ENCODE data around the gene TIPARP. TPM values are rescaled to one million over a fixed set of nuclear protein-coding genes. Genes with fewer than 3 reads are reported as not detected.

TIPARP gene
- total RNA-seq, 4 donors from 2014 or later: 39.7 to 90.8 (median 52.2) TPM

DNA sequence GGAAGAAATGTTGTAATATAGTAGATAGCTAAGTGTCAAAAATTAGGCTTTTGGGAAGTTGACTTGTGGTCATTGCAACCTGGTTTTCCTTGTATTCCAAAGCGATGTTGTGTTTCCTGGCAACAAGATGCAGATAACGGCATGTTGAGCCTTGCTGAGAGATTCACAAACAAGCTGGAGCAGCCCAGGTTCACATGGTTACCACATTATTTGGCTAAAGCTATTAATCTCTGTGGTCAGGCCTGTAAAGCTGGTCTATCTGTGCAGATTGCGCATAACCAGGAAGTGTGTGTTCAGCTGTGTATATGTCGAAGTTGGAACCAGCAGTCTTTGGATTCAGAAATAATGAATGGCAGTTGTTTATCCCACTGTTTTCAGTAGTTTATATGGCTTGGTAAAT is 6.6 kb downstream of the TIPARP start:
- peak in 1 of 3 donors; percentile 64 for DNase-seq
- H3K36me3 ChIP-seq: peaks cover 0 to 14% (median 0%) of the 10 kb centered on the region in 3 donors
- no peaks in the 10 kb centered on the region for H3K9me3 ChIP-seq
- H3K27ac ChIP-seq: peak overlapping the region in 3 of 4 donors; percentile 8 to 37 (median 29)
- peak overlapping the region in 1 of 4 donors; percentile 2 for H3K4me3 ChIP-seq
- H3K4me1 ChIP-seq: peaks cover 0 to 78% (median 17%) of the 10 kb centered on the region in 4 donors
- TF ChIP-seq, protein P1, sequence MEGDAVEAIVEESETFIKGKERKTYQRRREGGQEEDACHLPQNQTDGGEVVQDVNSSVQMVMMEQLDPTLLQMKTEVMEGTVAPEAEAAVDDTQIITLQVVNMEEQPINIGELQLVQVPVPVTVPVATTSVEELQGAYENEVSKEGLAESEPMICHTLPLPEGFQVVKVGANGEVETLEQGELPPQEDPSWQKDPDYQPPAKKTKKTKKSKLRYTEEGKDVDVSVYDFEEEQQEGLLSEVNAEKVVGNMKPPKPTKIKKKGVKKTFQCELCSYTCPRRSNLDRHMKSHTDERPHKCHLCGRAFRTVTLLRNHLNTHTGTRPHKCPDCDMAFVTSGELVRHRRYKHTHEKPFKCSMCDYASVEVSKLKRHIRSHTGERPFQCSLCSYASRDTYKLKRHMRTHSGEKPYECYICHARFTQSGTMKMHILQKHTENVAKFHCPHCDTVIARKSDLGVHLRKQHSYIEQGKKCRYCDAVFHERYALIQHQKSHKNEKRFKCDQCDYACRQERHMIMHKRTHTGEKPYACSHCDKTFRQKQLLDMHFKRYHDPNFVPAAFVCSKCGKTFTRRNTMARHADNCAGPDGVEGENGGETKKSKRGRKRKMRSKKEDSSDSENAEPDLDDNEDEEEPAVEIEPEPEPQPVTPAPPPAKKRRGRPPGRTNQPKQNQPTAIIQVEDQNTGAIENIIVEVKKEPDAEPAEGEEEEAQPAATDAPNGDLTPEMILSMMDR (IDR thresholded peaks at IDR 0.05): no peak
- TF ChIP-seq POLR2A (IDR thresholded peaks at IDR 0.05): no peak
- H3K27me3 ChIP-seq: no peaks in the 10 kb centered on the region

- no peak for DNase-seq
- no peak for TF ChIP-seq POLR2A (IDR thresholded peaks at IDR 0.05)
- TF ChIP-seq, protein P1 (IDR thresholded peaks at IDR 0.05): no peak
- H3K27me3 ChIP-seq: no peaks in the 10 kb centered on the region
- H3K9me3 ChIP-seq: no peaks in the 10 kb centered on the region
- peaks cover 0 to 93% (median 17%) of the 10 kb centered on the region in 4 donors for H3K4me1 ChIP-seq
- peaks cover 0 to 14% (median 0%) of the 10 kb centered on the region in 3 donors for H3K36me3 ChIP-seq
- no peak overlapping the region for H3K4me3 ChIP-seq
- H3K27ac ChIP-seq: no peak overlapping the region
Observed at GRCh38 chr3:156682501-156682900, 8.1 kb downstream of the TIPARP start.

DNA sequence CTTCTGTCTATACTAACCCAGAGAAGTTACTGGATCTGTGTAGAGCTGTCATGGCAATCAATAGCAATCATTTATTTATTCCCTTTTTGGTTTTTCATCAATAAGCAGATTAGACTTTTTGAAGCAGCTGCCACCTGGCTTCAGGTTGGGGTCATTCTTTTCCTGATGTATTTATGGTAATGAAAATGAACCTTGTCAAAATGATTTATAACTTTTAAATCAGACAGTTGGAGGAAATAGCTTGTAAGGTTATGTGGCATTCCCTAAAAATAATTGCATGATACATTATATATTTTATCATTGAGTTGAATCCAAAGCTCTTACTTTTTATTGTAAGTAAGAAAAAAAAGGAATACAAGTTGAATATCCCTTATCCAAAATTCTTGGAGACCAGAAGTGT is 8.6 kb downstream of the TIPARP start:
- TF ChIP-seq, protein P1 (IDR thresholded peaks at IDR 0.05): peak in 1 of 6 experiments; percentile 2
- no peak for TF ChIP-seq POLR2A (IDR thresholded peaks at IDR 0.05)
- Histone ChIP-seq H3K9me3 (no peaks in the 10 kb centered on the region), H3K27me3 (no peaks in the 10 kb centered on the region), H3K4me1 (peaks cover 0 to 95% (median 16%) of the 10 kb centered on the region in 4 donors), H3K27ac (no peak overlapping the region), H3K4me3 (no peak overlapping the region), H3K36me3 (peaks cover 0 to 9% (median 0%) of the 10 kb centered on the region in 3 donors)
- no peak for DNase-seq

GRCh38 chr3:156685198-156685597 is 10.8 kb downstream of the TIPARP start:
- H3K4me1 ChIP-seq: peaks cover 0 to 93% (median 13%) of the 10 kb centered on the region in 4 donors
- TF ChIP-seq, protein P1 (IDR thresholded peaks at IDR 0.05): no peak
- TF ChIP-seq POLR2A (IDR thresholded peaks at IDR 0.05): no peak
- no peak overlapping the region for H3K27ac ChIP-seq

DNA sequence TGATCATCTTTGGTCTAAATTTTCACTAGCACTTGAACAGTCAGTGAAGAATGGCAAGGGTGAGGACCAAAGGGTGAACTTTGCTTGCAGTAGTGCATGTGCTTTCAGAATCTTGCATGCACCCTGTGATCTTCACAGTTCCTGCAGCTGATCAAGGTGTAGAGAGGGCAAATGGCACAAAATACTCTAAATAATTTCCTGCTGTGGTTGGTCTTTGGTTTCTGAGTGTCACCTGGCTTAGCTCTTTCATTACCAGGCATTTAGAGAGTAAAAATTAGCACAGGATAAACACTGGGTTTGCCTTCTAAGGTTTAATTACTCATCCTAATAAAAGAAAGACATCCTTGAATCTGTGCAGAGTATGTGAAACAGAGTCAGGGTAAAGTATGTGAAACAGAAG is 11.4 kb downstream of the TIPARP start:
- Histone ChIP-seq H3K27me3 (no peaks in the 10 kb centered on the region), H3K36me3 (no peaks in the 10 kb centered on the region), H3K4me1 (peaks cover 0 to 93% (median 9%) of the 10 kb centered on the region in 4 donors), H3K9me3 (no peaks in the 10 kb centered on the region), H3K4me3 (no peak overlapping the region), H3K27ac (no peak overlapping the region)
- no peak for DNase-seq
- TF ChIP-seq, protein P1 (IDR thresholded peaks at IDR 0.05): no peak
- TF ChIP-seq POLR2A (IDR thresholded peaks at IDR 0.05): no peak

More at GRCh38 chr3:156685198-156685597, 10.8 kb downstream of the TIPARP start:
- Histone ChIP-seq H3K36me3 (no peaks in the 10 kb centered on the region), H3K27me3 (no peaks in the 10 kb centered on the region), H3K9me3 (no peaks in the 10 kb centered on the region), H3K4me3 (no peak overlapping the region)
- no peak for DNase-seq

- no peak for DNase-seq
- H3K4me3 ChIP-seq: no peak overlapping the region
- H3K27me3 ChIP-seq: no peaks in the 10 kb centered on the region
- H3K27ac ChIP-seq: no peak overlapping the region
- no peaks in the 10 kb centered on the region for H3K36me3 ChIP-seq
- peaks cover 0 to 93% (median 4%) of the 10 kb centered on the region in 4 donors for H3K4me1 ChIP-seq
- no peaks in the 10 kb centered on the region for H3K9me3 ChIP-seq
- no peak for TF ChIP-seq POLR2A (IDR thresholded peaks at IDR 0.05)
- TF ChIP-seq, protein P1 (IDR thresholded peaks at IDR 0.05): no peak
Observed at GRCh38 chr3:156687023-156687422, 12.6 kb downstream of the TIPARP start.
